UCSD-AML1 (cell line): Measurements from ENCODE around the gene DNAH2.

Source experiments
- DNase-seq: peaks from one replicate; lab custom pipeline; 2025; ENCODE audit not compliant: unreplicated experiment; lab: John Stamatoyannopoulos, UW

Gene DNAH2

GRCh38 chr17:7703584-7704479 lies 13.7 kb upstream of the DNAH2 start:
- DNase-seq, result no peak

GRCh38 chr17:7704601-7705268 lies 12.8 kb upstream of the DNAH2 start, which contains the start of gene EFNB3:
EFNB3 (plus strand) TSS chr17:7705202; CDS start chr17:7705599, 397 bp downstream.
- no peak for DNase-seq

DNA sequence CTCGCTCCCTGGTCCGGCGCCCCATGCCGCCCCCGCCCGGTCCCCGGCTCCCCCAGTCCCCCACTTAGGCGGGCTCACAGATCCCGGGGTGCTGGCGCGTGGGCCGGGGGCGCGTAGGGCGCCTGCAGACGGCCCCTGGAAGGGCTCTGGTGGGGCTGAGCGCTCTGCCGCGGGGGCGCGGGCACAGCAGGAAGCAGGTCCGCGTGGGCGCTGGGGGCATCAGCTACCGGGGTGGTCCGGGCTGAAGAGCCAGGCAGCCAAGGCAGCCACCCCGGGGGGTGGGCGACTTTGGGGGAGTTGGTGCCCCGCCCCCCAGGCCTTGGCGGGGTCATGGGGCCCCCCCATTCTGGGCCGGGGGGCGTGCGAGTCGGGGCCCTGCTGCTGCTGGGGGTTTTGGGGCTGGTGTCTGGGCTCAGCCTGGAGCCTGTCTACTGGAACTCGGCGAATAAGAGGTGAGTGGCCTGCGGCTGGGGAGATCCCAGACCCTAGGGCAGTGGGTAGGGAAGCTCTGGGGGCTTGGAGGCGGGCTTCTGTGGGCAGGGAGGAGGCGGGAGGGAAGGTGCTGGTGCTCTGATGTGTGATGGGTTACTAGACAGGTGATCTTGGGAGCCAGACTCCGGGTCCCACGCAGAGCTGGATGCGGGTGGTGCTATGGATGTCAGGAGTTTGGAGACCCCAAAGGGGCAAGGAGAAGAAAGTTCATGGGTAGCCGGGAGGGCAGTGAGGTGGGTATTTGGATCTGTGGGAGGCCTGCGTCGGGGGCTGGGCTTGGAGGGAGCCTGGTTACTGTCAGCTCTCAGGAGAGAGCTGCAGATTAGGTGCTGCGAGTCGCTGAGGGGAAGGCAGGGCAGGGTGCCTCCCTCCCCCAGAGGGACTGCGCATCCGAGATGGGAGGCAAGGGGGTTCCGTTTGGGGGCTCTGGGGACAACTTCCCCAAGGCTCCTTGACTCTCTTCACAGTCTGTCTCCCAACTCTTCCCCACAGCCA lies 12.0 kb upstream of the DNAH2 start:
- DNase-seq, result no peak

GRCh38 chr17:7706631-7707354 lies 10.8 kb upstream of the DNAH2 start:
- DNase-seq, result no peak

- no peak for DNase-seq
Measured at GRCh38 chr17:7707446-7707845, 10.1 kb upstream of the DNAH2 start.

- DNase-seq, result no peak
Measured at GRCh38 chr17:7707858-7708750, 9.4 kb upstream of the DNAH2 start.

DNA sequence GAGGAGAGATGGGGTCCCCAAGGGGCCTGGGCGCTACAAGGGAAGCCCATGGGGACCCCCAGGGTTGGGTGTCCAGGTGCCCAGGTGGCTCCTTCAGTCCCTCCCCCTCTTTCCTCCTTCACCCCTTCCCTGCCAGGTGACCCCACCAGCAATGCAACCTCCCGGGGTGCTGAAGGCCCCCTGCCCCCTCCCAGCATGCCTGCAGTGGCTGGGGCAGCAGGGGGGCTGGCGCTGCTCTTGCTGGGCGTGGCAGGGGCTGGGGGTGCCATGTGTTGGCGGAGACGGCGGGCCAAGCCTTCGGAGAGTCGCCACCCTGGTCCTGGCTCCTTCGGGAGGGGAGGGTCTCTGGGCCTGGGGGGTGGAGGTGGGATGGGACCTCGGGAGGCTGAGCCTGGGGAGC lies 8.5 kb upstream of the DNAH2 start:
- no peak for DNase-seq

DNA sequence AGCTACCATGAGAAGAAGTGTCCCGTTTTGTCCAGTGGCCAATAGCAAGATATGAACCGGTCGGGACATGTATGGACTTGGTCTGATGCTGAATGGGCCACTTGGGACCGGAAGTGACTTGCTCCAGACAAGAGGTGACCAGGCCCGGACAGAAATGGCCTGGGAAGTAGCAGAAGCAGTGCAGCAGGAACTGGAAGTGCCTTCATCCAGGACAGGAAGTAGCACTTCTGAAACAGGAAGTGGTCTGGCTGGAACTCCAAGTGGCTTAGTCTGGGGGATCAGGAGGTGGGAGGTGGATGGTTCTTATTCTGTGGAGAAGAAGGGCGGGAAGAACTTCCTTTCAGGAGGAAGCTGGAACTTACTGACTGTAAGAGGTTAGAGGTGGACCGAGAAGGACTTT lies 7.2 kb upstream of the DNAH2 start:
- no peak for DNase-seq

- DNase-seq, result no peak
Measured at GRCh38 chr17:7711051-7711755, 6.3 kb upstream of the DNAH2 start.

DNA sequence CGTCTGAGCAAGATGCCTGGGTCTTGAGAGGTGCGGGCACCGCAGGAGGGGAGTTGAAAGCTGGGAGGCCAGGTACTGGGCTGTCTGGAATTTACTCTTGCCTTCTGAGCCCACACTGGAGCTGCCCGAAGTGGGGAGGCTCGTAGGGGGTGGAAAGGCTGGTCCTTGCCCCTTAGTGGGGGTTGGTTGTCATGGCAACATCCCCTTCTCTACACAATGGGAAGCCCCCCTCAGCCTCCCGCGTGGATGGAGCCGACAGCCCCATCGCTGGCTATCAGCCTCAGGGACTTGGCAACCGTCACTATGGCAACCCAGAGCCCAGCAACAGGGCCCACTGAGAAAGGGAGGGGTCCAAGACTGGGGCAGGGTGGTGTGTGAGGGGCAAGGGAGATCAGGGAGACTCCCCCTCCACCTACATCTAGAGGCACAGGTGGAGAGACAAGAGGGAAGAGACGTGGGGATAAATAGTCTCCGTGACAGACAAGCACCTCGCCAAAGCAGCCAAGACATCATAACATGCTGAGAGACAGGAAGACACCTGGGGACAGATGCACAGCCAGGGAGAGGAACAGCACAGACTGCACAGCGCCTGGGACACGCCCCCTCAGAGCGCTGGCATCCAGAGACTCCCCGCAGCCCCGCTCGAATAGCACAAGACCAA lies 5.3 kb upstream of the DNAH2 start:
- DNase-seq, result no peak

DNA sequence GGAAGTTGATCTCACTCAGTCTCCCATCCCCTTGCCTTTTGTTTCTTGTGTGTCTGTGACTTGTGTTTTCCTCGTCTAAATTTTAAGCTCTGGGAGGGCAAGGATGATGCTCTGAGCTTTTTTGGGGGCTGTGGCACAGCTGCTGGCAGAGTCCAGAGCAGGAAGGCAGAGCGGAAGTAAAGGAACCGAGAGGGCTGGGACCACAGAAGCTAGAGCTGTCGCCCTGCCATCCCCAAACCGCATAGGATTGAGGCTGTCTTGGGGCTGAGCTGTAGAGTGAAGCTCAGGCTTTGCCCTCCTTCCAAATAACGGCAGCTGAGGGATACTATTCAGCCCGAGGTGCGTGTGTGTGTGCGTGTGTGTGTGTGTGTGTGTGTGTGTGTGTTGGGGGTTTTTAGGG lies 3.8 kb upstream of the DNAH2 start:
- DNase-seq, result peak; percentile 57

DNA sequence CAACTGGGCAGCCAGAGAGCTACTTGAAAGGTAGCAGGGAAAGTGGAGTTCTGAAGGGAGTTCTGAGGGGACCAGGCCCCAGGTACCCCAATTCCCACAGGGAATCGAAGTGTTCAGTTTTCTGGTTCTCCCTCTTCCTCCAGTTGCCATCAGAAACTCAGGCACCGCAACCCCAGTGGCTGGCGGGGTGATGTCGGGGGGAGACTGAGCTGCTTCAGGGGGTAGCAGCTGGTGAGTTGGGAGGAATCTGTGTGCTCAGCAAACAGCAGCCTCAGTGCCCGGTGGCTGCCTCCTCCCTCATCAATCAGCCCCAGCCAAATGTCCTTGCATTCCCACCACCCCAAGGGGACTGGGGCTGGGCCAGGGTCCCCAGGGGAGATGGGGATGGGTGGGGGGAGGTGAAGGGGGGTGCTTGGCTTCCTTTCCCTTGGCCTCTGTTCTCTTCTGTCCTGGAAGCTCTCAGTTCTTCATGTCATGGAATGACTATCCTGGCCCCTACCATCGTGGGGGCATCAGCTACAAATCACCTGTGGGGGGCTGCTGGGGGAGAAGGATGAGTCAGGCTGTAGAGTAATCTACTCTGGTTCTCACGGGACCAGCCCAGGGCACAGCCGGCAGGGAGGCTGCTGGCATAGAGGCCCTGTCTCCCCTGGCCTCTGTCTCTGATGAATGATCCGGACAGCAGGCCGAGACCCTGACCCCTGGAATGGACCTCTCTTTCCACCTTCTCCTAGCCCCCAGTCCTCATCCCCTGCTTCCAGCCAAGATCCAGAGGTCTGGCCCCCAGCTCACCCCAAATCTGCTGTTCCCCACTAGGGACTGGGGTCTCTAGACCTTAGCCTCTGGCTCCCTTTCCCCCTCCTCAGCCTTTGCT lies 2.6 kb upstream of the DNAH2 start:
- DNase-seq, result no peak

- no peak for DNase-seq
Measured at GRCh38 chr17:7715936-7716886, 1.3 kb upstream of the DNAH2 start.

- peak; percentile 75 for DNase-seq
Measured at GRCh38 chr17:7717756-7718350, 309 bp downstream of the DNAH2 start.

DNA sequence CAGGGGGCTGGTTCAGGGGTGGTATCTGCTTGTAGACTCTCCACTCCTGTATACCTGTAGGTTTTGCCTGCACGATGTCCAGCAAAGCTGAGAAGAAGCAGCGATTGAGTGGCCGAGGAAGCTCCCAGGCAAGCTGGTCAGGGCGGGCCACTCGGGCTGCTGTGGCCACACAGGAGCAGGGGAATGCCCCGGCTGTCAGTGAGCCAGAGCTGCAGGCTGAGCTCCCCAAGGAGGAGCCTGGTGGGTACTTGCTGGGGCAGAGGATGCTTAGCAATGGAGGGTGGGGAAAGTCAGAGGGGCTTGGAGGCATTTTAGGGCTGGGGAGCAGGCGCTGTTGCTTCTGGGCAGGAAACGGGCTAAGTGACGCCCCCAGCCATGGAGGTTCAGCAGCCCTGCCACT lies 2.1 kb downstream of the DNAH2 start:
- no peak for DNase-seq

DNA sequence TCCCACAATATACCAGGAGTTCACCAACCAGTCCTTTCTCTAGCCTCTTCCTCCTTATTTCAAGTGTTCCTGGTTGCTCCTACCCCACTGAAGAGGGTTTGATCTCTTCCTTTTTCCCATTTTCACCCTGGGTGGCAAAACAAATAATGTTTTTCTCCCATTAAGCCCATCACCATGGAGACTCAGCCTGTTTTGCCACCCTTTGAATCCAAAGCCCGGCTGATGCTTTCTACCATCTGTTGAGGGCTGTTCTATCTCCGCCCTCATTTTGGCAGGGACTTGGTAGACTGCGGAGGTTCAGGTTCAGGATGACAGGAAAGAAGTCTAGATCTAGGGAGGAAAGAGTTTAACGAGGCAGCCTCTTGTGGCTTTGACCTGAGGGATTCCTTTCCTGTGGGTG lies 2.6 kb downstream of the DNAH2 start:
- no peak for DNase-seq
